Midbrain (tissue), 1 donor: ENCODE data around the gene SLC5A6.

Experiments
- DNase-seq: peaks from one replicate; lab custom pipeline; 2025; lab: John Stamatoyannopoulos, UW

SLC5A6 gene

DNA sequence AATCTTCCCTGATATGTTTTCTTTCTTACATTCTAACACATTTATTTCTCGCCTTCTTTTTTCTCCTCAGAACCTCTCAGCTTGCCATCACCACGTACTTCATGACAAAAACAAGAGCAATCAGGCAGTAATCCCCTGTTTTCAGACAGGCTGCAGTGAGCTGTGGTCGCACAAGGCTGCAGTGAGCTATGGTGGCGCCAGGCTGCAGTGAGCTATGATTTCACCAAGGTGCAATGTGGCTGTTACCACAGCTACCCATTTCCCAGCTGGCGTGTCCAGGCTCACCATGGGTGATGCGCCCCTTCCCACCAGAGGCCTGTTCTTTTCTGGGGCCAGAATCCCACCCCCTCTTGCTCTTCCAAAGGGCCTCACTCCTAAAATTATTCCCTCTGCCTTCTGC, 37.4 kb downstream of the SLC5A6 start:
- DNase-seq, result no peak

DNA sequence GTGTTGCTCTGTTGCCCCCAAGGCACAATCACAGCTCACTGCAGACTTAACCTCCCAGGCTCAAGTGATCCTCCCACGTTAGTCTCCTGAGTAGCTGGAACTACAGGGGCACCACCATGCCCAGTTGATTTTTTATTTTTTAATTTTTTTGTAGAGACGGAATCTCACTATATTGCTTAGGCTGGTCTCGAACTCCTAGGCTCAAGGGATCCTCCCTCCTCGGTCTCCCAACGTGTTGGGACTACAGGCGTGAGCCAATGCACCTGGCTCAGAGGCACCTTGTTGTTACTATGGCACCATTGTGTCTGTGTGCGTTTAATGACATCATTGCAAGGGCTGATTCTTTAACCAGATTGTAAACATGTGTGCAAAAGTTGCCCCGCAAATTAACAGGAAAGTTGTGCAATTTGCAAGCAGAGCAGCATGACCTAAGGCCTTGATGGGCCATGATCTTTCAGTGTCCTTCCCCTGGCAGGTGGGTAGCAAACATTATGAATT, 40.7 kb downstream of the SLC5A6 start:
- no peak for DNase-seq

DNA sequence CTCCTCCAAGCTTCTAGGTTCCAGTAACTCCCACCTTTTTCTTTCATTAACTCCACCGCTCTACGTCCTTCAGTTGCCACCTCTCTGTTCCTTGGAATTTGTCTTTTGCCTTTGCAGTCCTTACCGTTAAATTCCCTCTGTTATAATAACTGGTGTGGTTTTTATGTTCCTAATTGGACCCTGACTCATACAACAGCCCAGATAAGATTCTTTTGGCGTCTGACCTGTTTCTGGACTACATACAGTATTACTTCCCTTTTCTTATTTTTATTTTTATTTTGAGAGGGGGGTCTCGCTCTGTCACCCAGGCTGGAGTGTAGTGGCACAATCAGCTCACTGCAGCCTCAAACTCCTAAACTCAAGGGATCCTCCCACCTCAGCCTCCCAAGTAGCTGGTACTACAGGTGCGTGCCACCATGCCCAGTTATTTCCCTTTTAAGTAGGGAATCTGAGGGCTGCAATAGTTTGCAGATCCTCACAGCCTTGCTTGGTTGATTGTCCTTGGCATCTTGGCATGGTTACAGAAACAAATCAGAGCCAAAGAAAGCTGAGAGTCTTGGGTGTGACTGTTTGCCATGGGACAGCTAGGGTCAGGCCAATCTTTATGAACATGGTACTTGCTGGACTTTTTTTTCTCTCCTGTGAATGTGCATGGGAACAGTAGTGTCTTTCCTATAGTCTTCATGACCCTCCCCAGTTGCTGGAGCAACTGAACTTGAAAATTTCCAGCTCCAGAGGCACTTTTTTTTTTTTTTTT, 41.3 kb downstream of the SLC5A6 start:
- DNase-seq, result no peak

DNA sequence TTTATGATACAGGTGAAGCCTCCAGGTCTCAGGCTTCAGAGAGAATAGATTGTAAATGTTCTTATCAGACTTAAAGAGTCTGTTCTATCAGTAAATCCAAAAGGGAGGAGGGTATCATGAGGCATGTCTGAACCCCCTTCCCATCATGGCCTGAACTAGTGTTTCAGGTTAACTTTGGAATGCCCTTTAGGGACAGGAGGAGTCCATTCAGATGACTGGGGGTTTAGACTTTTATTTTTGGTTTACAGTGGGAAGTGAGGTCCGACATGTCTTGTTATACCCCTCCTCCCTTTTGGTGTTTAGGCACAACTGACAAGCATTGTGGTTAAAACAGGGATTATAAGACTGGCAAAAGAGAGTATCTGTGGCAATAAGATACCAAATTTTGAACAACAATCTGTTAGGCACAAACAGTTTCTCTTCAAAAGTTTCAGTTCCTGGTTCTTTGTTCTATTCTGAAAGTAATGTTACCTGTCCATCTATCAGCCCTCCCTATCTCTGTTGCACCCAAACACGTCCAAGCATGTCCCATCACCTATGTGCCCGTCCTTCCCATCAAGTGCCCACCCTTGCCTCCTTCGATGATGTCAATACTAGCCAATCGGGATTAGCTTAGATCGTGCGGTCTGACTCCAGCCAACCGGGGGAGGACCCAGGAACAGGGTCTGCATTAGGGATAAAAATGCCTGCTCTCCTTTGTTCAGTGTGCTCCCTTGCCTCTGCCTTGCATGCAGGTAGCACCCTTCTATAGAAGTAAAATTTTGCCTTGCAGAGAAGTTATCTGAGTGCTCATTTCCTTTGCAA, 46.9 kb downstream of the SLC5A6 start:
- no peak for DNase-seq

DNA sequence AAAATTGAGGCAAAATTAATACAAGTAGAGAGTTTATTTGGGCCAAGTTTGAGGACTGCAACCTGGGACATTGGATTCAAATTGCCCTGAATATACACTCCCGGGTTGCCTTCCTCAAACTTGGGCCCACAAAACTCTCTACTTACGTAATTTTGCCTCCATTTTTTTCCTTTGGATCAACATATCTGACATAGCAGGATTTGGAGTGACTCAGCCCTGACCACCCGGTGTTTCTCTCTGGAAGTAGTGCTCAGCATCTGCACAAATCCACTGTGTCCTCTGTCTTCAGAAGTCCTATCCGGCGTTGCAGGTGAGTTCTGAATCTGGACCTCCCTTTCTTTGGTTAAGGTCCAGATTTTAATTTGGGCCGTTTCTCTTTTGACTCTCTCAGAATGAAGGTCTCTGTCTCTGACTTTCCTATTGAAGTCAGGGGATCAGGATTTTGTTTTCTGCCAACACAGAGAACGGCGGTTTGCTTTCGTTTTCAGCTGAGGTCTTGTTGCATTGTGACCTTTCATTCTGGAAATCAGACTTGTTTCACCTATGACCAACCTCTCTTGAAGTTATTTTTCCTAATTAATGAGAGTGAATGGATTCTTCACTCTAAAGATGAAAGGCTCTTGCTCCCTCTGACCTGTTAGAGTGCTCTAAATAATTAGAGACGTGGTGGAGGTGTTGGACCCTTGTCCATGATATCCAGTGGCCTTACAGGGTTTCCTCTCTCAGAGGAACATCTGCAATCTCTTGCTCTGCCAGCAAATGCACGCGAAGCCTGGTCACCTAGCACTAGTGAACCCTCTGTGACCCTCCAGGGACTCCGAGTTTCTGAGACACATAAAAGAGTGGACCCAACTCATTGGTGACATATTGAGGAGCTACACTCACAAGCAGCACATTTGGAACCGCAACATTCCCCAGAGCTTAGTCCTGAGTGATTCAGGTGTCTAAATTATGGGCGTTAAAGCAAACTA, 49.6 kb downstream of the SLC5A6 start:
- DNase-seq, result no peak

DNA sequence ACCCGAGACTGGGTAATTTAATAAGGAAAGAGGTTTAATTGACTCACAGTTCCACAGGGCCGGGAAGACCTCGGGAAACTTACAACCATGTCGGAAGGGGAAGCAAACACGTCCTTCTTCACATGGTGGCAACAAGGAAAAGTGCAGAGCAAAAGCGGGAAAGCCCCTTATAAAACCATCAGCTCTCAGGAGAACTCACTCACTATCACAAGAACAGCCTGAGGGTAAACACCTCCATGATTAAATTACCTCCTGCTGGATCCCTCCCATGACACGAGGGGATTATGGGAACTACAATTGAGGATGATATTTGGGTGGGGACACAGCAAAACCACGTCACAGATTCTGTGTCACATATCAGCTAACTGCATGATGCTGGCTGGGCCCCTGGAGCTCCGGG, 51.9 kb downstream of the SLC5A6 start:
- no peak for DNase-seq

DNA sequence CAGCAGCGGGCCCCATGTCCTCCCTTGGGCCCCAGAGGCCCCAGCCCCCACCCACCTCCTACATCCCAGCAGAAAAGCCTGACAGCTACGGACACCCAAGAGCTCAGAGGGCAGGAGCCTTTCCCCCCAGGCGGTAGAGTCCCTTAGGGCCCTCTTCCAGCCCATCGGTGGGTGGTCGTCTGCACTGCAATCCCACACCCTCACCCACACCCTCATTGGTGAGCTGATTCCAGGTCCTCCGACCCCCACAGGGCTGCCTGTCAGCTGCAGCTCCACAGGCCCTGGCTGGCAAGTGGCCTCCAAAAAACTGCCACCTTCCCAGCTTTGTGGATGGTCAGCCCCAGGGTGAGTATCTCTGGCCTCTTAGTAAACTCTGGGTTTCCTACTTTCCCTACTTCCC, 52.8 kb downstream of the SLC5A6 start:
- DNase-seq, result no peak

DNA sequence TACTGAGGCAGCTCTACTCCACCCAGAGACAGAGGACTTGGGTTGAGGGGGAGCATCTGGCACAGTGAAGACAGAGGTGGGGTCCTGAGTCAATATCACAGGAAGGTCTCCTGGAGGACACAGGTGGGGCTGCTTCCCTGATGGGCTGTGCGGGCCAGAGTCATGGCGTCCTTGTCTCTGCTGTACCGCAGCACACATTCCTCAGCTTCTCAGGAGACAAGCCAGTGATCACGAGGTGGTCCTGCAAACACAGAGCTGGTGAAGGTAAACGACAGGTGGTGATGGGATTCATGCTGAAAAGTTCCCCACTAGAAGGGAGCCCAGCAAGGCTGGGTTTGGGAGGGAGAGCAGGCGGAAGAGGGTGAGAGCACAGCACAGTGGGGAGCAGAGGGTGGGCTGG, 53.6 kb downstream of the SLC5A6 start:
- DNase-seq, result no peak

DNA sequence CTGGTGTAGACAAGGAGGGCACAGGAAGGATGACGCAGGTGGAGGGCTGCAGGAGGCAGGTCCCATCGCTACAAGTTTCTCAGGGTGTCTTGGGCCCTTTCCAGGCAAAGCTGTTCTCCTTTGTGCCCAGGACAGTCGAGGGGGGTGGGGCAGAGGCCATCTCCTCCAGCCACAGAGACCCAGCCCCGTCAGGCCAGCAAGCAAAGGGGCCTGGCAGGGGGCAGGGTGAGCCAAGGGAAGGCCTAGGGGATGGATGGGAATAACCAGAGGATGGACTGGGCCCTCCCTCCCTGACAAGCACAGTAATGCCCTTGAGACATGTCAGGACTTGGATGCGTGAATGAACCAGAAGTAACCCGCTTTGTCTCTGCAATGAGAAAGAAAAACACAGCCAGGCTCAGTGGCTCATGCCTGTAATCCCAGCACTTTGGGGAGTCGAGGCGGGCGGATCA, 57.0 kb downstream of the SLC5A6 start:
- DNase-seq, result no peak

DNA sequence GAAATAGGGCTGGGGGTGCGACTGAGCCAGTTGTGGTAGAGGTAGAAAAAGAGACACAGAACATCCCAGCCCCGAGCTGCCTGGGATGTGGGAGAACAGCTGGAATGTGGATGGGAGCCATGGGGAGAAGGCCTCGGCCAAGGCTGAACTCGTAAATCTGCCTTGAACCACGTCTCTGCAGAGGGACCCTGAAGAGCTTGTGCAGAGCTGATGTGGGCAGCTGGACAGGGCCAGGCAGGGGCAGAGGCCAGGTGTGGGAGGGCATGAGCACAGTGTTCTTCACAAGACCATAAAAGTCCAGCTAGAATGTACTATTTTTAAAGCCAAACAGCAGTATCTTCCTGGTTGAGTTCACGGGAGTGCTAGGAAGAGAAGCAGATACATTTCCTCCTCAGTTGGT, 57.6 kb downstream of the SLC5A6 start:
- no peak for DNase-seq

DNA sequence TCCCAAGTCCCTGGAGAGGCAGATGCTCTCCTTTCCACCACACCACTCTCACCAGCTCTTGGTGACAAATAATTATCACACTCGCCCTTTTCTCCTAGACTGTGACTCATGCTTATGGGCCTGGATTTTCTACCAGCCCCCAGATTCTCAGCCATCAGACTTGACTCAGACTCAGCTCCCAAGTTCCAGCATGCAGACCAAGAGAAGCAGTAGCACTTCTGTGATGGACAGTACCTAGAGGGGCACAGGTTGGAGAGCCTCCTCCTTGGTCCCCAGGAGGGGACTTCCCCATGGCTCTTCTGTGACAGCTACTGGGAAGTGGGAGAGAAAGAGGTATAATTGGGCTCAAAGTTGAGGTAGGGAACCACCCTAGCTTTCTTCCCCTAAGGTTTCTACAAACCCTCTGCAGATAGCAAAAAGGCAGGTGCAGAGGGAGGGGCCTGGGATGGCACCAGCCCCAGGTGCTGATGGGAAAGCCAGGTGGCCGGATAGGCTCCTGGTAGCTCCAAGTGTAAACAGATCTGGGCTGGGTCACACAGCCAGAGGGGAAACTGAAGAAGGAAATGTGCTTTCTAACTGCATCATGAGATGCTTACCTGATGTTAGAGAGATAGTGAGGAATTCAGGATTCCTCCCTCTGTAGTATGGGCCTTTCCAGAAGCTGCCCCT, 59.1 kb downstream of the SLC5A6 start:
- no peak for DNase-seq

DNA sequence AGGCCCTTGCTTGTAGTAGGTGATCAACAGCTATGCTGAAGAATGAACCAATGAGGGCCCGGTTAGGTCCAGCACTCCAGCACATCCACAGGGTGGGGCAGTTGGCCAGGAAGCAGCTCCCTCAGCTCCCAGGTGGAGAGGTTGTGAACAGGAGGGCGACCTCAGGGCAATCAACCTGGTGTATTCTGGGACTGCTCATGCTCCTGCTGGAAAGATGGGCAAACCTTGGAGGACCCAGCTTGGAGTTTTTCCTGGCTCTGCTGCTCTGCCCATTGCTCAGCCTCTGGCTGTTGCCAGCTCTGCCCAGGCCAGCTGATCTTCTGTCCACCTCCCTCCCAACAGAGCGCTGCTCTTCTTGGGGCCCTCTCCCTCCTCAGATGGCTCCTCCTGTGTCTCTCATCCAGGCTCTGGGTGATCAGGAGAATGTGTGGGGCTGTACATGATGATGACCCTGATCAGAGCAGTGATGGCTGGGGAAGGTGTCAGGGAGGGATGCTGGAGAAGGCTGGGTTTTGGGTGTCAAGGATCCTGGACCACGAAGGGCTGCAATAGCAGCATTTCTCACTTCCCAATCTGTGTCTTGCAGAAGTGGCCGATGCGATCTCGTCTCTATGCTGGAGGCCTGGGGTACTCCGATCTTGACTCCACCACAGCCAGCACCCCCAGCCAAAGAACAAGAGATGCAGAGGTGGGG, 59.8 kb downstream of the SLC5A6 start:
- no peak for DNase-seq

DNA sequence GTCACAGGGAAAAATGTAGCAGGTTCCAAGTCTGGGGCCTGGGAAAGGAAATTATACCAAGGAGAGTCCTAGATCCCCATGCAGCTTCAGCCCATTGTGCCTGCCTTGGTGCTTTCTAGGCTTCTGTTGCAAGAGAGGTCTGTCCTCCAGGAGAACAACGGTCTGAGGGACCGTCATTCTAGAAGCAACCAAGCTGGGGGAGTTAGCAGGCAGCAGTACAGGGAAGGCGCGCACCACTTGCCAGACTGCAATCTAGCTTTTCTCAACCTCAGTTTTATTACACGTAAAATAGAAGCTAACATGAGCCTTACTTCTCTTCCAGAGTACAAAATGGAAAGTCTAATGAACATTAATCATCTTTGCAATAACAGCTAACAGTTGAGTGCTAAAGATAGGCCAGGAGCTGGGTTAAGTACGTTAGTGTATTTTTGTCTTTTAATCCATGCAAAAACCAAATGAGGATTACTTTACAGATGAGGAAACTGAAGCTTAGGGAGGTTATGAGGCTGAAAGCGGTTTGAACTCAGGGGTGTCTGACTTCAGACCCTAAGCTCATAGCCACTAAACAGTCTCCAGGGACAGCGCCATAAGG, 61.3 kb downstream of the SLC5A6 start:
- no peak for DNase-seq
